ENCODE measurements around the gene LENG8. TPM values are rescaled to one million over a fixed set of nuclear protein-coding genes. Genes with fewer than 3 reads are reported as not detected.
"Not testable (repeated sequence)": the region's sequence is repeated elsewhere in the genome, so short reads cannot be mapped to it uniquely, and the experiment has no call there.

LENG8 gene
- total RNA-seq, 2 experiments from 2014 or later = 163 to 176 TPM

- Mint-ChIP-seq H3K4me3 (no peak overlapping the region), H3K36me3 (no peaks in the 10 kb centered on the region), H3K27me3 (no peaks in the 10 kb centered on the region), H3K4me1 (ENCODE audit: low read depth) (peaks cover 14% of the 10 kb centered on the region), H3K9me3 (no peaks in the 10 kb centered on the region), H3K27ac (no peak overlapping the region)
- POLR2A ChIA-PET = no interaction called here
- CTCF ChIA-PET = no interaction called here
- intact Hi-C loops (cut with micrococcal nuclease) = no loop called here
- DNase-seq = peak; percentile 19
These were observed 14.2 kb upstream of the LENG8 start for GRCh38 chr19:54434873-54435214.

DNA sequence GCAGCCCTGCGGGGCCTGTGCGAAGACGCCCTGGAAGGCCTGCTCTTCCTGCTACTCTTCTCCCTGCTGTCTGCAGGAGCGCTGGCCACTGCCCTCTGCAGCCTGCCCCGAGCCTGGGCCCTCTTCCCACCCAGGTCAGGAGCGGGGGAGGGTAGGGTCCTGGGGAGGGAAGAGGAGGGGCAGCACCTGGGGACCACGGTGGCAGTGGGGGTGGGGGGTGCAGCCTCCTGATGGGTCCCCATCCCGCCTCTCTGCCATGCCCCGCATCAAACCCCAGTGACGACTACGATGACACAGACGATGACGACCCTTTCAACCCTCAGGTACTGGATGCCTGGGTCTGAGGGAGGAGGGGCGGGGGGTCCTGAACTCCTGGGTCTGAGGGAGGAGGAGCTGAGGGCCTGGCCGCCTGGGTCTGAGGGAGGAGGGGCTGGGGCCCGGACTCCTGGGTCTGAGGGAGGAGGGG is 13.4 kb upstream of the LENG8 start:
- H3K27me3 Mint-ChIP-seq = no peaks in the 10 kb centered on the region
- H3K36me3 Mint-ChIP-seq = no peaks in the 10 kb centered on the region
- no peak for DNase-seq
- H3K4me1 Mint-ChIP-seq (ENCODE audit: low read depth) = peaks cover 14% of the 10 kb centered on the region
- CTCF ChIA-PET = no interaction called here
- no peak overlapping the region for H3K27ac Mint-ChIP-seq
- intact Hi-C loops (cut with micrococcal nuclease) = no loop called here
- POLR2A ChIA-PET = no interaction called here
- H3K9me3 Mint-ChIP-seq = no peaks in the 10 kb centered on the region
- H3K4me3 Mint-ChIP-seq = no peak overlapping the region

DNA sequence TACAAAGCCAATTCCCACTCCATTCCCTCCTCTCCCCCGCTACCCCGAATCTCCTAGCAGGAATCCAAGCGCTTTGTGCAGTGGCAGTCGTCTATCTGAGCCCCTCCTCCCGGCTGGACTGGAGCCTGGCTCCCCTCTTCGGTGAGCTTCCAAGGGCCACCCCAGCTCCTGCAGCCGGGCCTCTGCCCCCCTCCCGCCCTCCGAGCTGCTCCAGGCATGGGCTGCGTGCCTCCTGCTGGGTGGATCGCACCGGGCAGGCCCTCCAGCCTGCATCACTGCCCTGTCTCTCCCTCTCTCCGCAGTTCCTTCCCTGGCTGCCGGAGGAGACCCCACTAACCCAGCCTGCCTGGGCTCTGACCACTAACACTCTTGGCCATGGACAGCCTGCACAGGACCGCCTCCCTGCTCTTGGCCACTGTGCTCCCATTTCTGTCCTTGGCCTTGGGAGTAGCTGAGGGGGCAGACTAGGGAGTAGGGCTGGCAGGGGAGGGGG is 12.9 kb upstream of the LENG8 start:
- Mint-ChIP-seq H3K27ac (no peak overlapping the region), H3K4me1 (ENCODE audit: low read depth) (peaks cover 14% of the 10 kb centered on the region), H3K36me3 (no peaks in the 10 kb centered on the region), H3K4me3 (no peak overlapping the region), H3K9me3 (no peaks in the 10 kb centered on the region), H3K27me3 (no peaks in the 10 kb centered on the region)
- DNase-seq = no peak
- ChIA-PET POLR2A (no interaction called here), CTCF (no interaction called here)
- intact Hi-C loops (cut with micrococcal nuclease) = no loop called here

- CTCF ChIA-PET = no interaction called here
- H3K4me1 Mint-ChIP-seq (ENCODE audit: low read depth) = peaks cover 13% of the 10 kb centered on the region
- intact Hi-C loops (cut with micrococcal nuclease) = no loop called here
- no peak overlapping the region for H3K27ac Mint-ChIP-seq
- DNase-seq = no peak
- H3K36me3 Mint-ChIP-seq = no peaks in the 10 kb centered on the region
- POLR2A ChIA-PET = no interaction called here
- H3K9me3 Mint-ChIP-seq = no peaks in the 10 kb centered on the region
- no peaks in the 10 kb centered on the region for H3K27me3 Mint-ChIP-seq
- H3K4me3 Mint-ChIP-seq = no peak overlapping the region
These were observed 12.3 kb upstream of the LENG8 start for GRCh38 chr19:54436628-54437252.

GRCh38 chr19:54439174-54439851 is 9.7 kb upstream of the LENG8 start:
- POLR2A ChIA-PET = interaction anchor here (1.5 kb wide), 1 partner anchor 9 kb away, joined by 4 read pairs; no protein-coding TSS in a partner anchor
- Mint-ChIP-seq H3K36me3 (peaks cover 7% of the 10 kb centered on the region), H3K4me1 (ENCODE audit: low read depth) (peaks cover 11% of the 10 kb centered on the region), H3K9me3 (no peaks in the 10 kb centered on the region), H3K27ac (no peak overlapping the region), H3K4me3 (no peak overlapping the region), H3K27me3 (no peaks in the 10 kb centered on the region)
- intact Hi-C loops (cut with micrococcal nuclease) = no loop called here
- CTCF ChIA-PET = interaction anchor here (1.5 to 2.3 kb wide), 3 partner anchors 9 to 24 kb away, joined by 4 to 14 read pairs (median 5); partner anchors contain the start of genes LENG8 and TTYH1
- peak; percentile 36 for DNase-seq

DNA sequence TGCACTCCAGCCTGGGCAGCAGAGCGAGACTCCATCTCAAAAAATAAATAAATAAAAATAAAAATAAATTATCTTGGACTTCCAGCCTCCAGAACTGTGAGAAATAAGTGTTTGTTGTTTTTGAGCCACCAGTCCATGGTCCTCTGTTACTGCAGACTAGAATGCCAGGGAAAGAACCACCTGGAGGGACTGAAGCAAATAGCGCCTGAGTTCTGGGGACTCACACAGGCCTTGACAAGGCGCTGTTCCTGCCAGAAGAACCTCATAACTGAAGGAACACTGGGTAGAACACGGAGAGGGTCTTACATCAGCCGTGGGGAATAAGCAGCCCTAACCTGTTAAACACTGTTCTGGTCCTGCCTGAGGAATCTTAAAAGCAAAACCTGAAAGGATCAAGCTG is 8.4 kb upstream of the LENG8 start:
- no peaks in the 10 kb centered on the region for H3K27me3 Mint-ChIP-seq
- peaks cover 13% of the 10 kb centered on the region for H3K36me3 Mint-ChIP-seq
- ChIA-PET CTCF (interaction anchor here (1.0 kb wide), 1 partner anchor 10 kb away, joined by 3 read pairs; no protein-coding TSS in a partner anchor), POLR2A (interaction anchor here (1.7 kb wide), 1 partner anchor 13 kb away, joined by 4 read pairs; no protein-coding TSS in a partner anchor)
- H3K27ac Mint-ChIP-seq = no peak overlapping the region
- no peak for DNase-seq
- no peaks in the 10 kb centered on the region for H3K9me3 Mint-ChIP-seq
- H3K4me3 Mint-ChIP-seq = no peak overlapping the region
- intact Hi-C loops (cut with micrococcal nuclease) = loop anchor here (10.0 kb wide), 2 partner anchors 326 to 1214 kb away; partner anchors contain the start of genes PRPF31, TFPT and U2AF2
- H3K4me1 Mint-ChIP-seq (ENCODE audit: low read depth) = peaks cover 3% of the 10 kb centered on the region

DNA sequence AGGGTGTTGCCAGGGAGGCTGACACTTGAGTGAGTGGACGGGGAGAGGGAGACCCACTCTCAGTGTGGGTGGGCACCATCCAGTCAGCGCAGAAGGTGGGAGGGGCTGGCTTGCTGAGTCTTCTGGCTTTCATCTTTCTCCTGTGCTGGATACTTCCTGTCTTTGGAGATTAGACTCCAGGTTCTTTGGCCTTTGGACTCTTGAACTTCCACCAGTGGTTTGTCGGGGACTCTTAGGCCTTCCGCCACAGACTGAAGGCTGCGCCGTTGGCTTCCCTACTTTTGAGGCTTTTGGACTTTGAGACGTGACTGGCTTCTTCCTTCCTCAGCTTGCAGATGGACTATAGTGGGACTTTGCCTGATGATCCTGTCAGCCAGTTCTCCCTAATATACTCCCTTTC is 4.3 kb upstream of the LENG8 start:
- H3K36me3 Mint-ChIP-seq = peaks cover 21% of the 10 kb centered on the region
- intact Hi-C loops (cut with micrococcal nuclease) = loop anchor here (5.0 to 10.0 kb wide), 3 partner anchors 287 to 1210 kb away; partner anchors contain the start of genes LENG1, PRPF31, TFPT and U2AF2
- H3K4me1 Mint-ChIP-seq (ENCODE audit: low read depth) = peaks cover 22% of the 10 kb centered on the region
- ChIA-PET POLR2A (no interaction called here), CTCF (no interaction called here)
- DNase-seq = no peak
- no peak overlapping the region for H3K4me3 Mint-ChIP-seq
- H3K27ac Mint-ChIP-seq = no peak overlapping the region
- H3K9me3 Mint-ChIP-seq = no peaks in the 10 kb centered on the region
- H3K27me3 Mint-ChIP-seq = peaks cover 2% of the 10 kb centered on the region

DNA sequence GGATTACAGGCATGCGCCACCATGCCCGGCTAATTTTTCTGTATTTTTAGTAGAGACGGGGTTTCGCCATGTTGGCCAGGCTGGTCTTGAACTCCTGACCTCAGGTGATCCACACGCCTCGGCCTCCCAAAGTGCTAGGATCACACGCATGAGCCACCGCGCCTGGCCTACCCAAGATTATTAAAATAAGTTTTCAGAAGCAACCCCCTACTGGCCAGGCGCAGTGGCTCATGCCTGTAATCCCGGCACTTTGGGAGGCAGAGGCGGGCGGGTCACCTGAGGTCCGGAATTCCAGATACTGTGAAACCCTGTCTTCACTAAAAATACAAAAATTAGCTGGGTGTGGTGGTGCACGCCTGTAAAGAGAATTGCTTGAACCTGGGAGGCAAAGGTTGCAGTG is 2.6 kb upstream of the LENG8 start:
- peaks cover 36% of the 10 kb centered on the region for H3K36me3 Mint-ChIP-seq
- H3K27me3 Mint-ChIP-seq, DNase-seq, H3K27ac Mint-ChIP-seq, H3K9me3 Mint-ChIP-seq, POLR2A ChIA-PET, H3K4me3 Mint-ChIP-seq: not testable (repeated sequence)
- H3K4me1 Mint-ChIP-seq (ENCODE audit: low read depth) = peaks cover 36% of the 10 kb centered on the region
- CTCF ChIA-PET = interaction anchor here (0.6 kb wide), 1 partner anchor 703 kb away, joined by 3 read pairs; the partner anchor contains the start of gene TNNT1
- intact Hi-C loops (cut with micrococcal nuclease) = loop anchor here (5.0 to 10.0 kb wide), 3 partner anchors 289 to 1208 kb away; partner anchors contain the start of genes LENG1, PRPF31, TFPT and U2AF2

DNA sequence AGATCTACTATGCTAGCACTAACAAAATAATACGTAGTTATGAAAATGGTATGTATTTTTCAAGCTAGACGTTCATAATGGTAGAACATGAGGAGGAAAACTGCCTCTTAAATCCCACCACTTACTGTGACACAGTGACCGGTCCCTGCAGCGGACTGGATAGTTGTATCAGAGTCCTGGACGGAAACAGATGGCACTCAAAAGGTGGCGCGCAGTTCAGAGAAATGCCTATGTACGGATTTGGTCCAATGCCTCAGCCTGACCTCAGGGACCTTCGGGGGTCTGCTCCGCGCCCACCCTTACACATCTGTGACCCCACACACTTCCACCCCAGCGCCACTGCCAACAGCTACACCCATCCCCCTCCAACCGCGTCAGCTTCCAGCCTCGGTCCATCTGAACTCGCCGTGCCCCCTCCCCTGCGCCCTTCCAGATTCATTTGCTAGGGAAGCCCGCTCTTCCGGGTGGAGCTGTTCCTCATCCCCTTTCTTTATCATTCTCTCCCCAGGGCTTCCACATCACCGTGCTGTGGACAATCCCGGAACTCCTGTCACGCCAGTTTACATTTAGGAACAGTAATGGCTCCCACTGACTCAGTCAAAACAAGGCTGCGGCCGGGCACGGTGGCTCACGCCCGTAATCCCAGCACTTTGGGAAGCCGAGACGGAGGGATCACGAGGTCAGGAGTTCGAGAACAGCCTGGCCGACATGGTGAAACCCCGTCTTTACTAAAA is 792 bp upstream of the LENG8 start:
- peak; percentile 64 for DNase-seq
- Mint-ChIP-seq H3K9me3 (no peaks in the 10 kb centered on the region), H3K36me3 (peaks cover 46% of the 10 kb centered on the region), H3K4me1 (ENCODE audit: low read depth) (peaks cover 42% of the 10 kb centered on the region), H3K4me3 (peak overlapping the region; percentile 99), H3K27ac (peak overlapping the region; percentile 99), H3K27me3 (peaks cover 2% of the 10 kb centered on the region)
- ChIA-PET POLR2A (interaction anchor here (0.5 to 4.0 kb wide), 12 partner anchors 9 to 891 kb away, joined by 3 to 31 read pairs (median 4); partner anchors contain the start of genes KMT5C, LENG9, MBOAT7 and PPP6R1), CTCF (interaction anchor here (0.7 to 2.2 kb wide), 5 partner anchors 9 to 60 kb away, joined by 3 to 14 read pairs (median 3); no protein-coding TSS in a partner anchor)
- intact Hi-C loops (cut with micrococcal nuclease) = loop anchor here (5.0 to 10.0 kb wide), 3 partner anchors 291 to 1207 kb away; partner anchors contain the start of genes LENG1, PRPF31, TFPT and U2AF2

- Mint-ChIP-seq H3K27me3 (peaks cover 2% of the 10 kb centered on the region), H3K27ac (peak overlapping the region; percentile 90), H3K36me3 (peaks cover 56% of the 10 kb centered on the region), H3K4me1 (ENCODE audit: low read depth) (peaks cover 43% of the 10 kb centered on the region), H3K4me3 (peak overlapping the region; percentile 99), H3K9me3 (no peaks in the 10 kb centered on the region)
- POLR2A ChIA-PET = interaction anchor here (4.0 kb wide), 1 partner anchor 14 kb away, joined by 31 read pairs; the partner anchor contains the start of gene LENG9
- intact Hi-C loops (cut with micrococcal nuclease) = loop anchor here (1.0 to 10.0 kb wide), 4 partner anchors 14 to 1205 kb away; partner anchors contain the start of genes LENG1, LENG9, PRPF31 and TFPT
- CTCF ChIA-PET = interaction anchor here (2.1 kb wide), 1 partner anchor 13 kb away, joined by 9 read pairs; the partner anchor contains the start of gene LENG9
- no peak for DNase-seq
These were observed 686 bp downstream of the LENG8 start for GRCh38 chr19:54449701-54450069.

DNA sequence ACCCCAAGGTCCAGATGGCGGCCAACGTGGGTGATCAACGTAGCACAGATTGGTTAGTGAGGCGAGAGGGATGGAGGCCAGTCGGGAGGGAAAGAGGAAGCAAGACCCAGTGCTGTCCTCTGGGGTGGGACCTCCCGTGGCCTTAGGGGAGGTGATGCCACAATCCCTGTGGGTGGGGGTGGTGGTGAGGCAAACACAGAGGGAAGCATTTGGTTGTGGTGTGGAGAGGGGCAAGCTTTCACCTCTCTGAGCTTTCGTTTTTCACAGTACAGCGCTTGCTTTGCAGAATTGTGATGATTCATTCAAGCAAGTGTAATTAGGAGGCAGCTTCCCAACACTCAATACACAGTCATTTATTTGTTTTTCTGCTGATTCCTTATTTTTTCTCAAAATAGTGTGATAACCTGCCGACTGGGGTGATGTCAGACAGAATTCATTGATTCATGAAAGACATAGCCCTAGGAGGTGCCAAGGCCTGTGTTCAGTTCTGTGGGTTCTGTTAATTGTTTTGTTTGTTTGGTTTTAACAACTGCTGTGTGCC is 2.4 kb downstream of the LENG8 start:
- peaks cover 63% of the 10 kb centered on the region for H3K36me3 Mint-ChIP-seq
- DNase-seq = peak; percentile 37
- CTCF ChIA-PET = interaction anchor here (1.5 to 2.1 kb wide), 2 partner anchors 11 to 12 kb away, joined by 4 to 9 read pairs; partner anchors contain the start of gene LENG9

More for the DNA sequence above, 2.4 kb downstream of the LENG8 start:
- POLR2A ChIA-PET = interaction anchor here (1.1 to 4.0 kb wide), 3 partner anchors 11 to 315 kb away, joined by 3 to 31 read pairs (median 4); partner anchors contain the start of gene LENG9
- H3K9me3 Mint-ChIP-seq = no peaks in the 10 kb centered on the region
- H3K4me3 Mint-ChIP-seq = peak overlapping the region; percentile 99
- H3K27ac Mint-ChIP-seq = peak overlapping the region; percentile 90
- H3K4me1 Mint-ChIP-seq (ENCODE audit: low read depth) = peaks cover 39% of the 10 kb centered on the region
- intact Hi-C loops (cut with micrococcal nuclease) = no loop called here
- peaks cover 2% of the 10 kb centered on the region for H3K27me3 Mint-ChIP-seq
